ENCODE data around the gene TPK1.

The TPK1 gene

GRCh38 chr7:144759653-144760052, 76.2 kb downstream of the TPK1 start:
- TF ChIP-seq CTCF (IDR thresholded peaks at IDR 0.05; ENCODE audit: low read depth, low read length), result no peak
- no peak for DNase-seq (ENCODE audit: low read depth in 2 of 2)
- H3K4me3 ChIP-seq (replicated peaks in 1 of 2; ENCODE audit: low read depth in 2 of 2, low read length in 2 of 2), result no peak overlapping the region

- H3K4me3 ChIP-seq (replicated peaks in 1 of 2; ENCODE audit: low read depth in 2 of 2, low read length in 2 of 2), result no peak overlapping the region
- no peak for TF ChIP-seq CTCF (IDR thresholded peaks at IDR 0.05; ENCODE audit: low read depth, low read length)
- DNase-seq (ENCODE audit: low read depth in 2 of 2), result peak; percentile 10 to 19
Measured at GRCh38 chr7:144747936-144748335, 87.9 kb downstream of the TPK1 start.

- no peak overlapping the region for H3K4me3 ChIP-seq (replicated peaks in 1 of 2; ENCODE audit: low read depth in 2 of 2, low read length in 2 of 2)
- DNase-seq (ENCODE audit: low read depth in 2 of 2), result peak; percentile 54 to 60
- peak; percentile 74 for TF ChIP-seq CTCF (IDR thresholded peaks at IDR 0.05; ENCODE audit: low read depth, low read length)
Measured at GRCh38 chr7:144738708-144739314, 97.0 kb downstream of the TPK1 start.

GRCh38 chr7:144738146-144738545, 97.7 kb downstream of the TPK1 start:
- peak in 1 of 2 donors; percentile 20 for DNase-seq (ENCODE audit: low read depth in 2 of 2)
- no peak overlapping the region for H3K4me3 ChIP-seq (replicated peaks in 1 of 2; ENCODE audit: low read depth in 2 of 2, low read length in 2 of 2)
- TF ChIP-seq CTCF (IDR thresholded peaks at IDR 0.05; ENCODE audit: low read depth, low read length), result no peak

GRCh38 chr7:144736880-144737493, 98.9 kb downstream of the TPK1 start:
- TF ChIP-seq CTCF (IDR thresholded peaks at IDR 0.05; ENCODE audit: low read depth, low read length), result no peak
- no peak for DNase-seq (ENCODE audit: low read depth in 2 of 2)
- H3K4me3 ChIP-seq (replicated peaks in 1 of 2; ENCODE audit: low read depth in 2 of 2, low read length in 2 of 2), result no peak overlapping the region

GRCh38 chr7:144735505-144736276, 100.2 kb downstream of the TPK1 start:
- no peak overlapping the region for H3K4me3 ChIP-seq (replicated peaks in 1 of 2; ENCODE audit: low read depth in 2 of 2, low read length in 2 of 2)
- no peak for TF ChIP-seq CTCF (IDR thresholded peaks at IDR 0.05; ENCODE audit: low read depth, low read length)
- no peak for DNase-seq (ENCODE audit: low read depth in 2 of 2)

Measured in cardiac fibroblast (primary cell).